ENCODE results near the gene UBD. TPM values are rescaled to one million over a fixed set of nuclear protein-coding genes. Genes with fewer than 3 reads are reported as not detected.

Gene UBD
- total and polyA plus RNA-seq, 12 donors, result 0.17 to 2.3 (median 0.77) TPM; not detected in 5

DNA sequence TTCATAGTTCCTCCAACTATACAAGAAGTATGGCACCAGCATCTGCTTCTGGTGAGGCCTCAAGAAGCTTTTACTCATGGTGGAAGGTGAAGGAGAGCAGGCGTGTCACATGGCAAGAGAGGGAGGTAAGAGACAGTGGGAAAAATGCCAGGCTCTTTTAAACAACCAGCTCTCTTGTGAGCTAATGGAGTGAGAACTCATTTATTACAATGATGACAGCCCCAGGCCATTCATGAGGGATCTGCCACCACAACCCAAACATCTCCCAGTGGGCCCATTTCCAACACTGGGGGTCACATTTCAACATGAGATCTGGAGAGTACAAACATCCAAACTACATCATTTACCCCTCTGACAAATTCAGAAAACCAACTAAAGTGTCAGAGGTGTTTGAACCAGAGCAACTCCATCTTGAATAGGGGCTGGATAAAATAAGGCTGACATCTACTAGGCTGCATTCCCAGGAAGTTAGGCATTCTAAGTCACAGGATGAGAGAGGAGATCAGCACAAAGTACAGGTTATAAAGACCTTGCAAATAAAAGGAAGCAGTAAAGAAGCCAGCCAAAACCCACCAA is 2.2 kb upstream of the UBD start:
- H3K27me3 ChIP-seq, result peaks cover 15% of the 10 kb centered on the region
- H3K4me3 ChIP-seq, result no peak overlapping the region
- H3K36me3 ChIP-seq (replicated peaks in 1 of 2), result no peaks in the 10 kb centered on the region
- no peak for DNase-seq
- 56 to 82% (median 79%) methylated on average over 1 of the region's 1 CpG for WGBS, 4 donors
- no peak overlapping the region for H3K27ac ChIP-seq
- H3K4me1 ChIP-seq (replicated peaks in 1 of 2), result no peaks in the 10 kb centered on the region
- no peak for TF ChIP-seq POLR2A (IDR thresholded peaks at IDR 0.05)
- no peak for TF ChIP-seq CTCF (IDR thresholded peaks at IDR 0.05)
- no peaks in the 10 kb centered on the region for H3K9me3 ChIP-seq (replicated peaks in 1 of 3)
- intact Hi-C loops (cut with DNase I), result no loop called here

DNA sequence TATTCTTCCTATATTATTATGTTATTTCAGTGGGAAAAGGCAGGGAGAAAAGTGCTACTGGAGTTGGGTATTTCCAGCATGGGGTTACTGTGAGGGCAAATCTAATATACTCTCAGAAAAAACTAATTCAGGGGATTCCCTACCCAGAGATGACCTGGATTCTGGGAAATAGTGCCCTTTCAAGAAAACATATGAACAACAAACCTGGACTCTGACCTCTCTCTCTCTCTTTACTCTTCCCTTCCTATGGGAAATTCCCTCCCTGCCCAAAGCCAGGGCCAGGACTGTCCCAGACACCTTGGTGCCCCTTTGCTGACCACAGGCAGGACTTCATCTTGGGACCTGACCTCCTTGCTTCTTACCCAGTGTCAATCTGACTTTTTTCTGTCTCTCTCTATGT is 1.6 kb upstream of the UBD start:
- Histone ChIP-seq H3K27ac (no peak overlapping the region), H3K9me3 (replicated peaks in 1 of 3) (no peaks in the 10 kb centered on the region), H3K27me3 (peaks cover 20% of the 10 kb centered on the region), H3K4me3 (no peak overlapping the region), H3K4me1 (replicated peaks in 1 of 2) (no peaks in the 10 kb centered on the region), H3K36me3 (replicated peaks in 1 of 2) (no peaks in the 10 kb centered on the region)
- DNase-seq, result no peak
- TF ChIP-seq POLR2A (IDR thresholded peaks at IDR 0.05) (no peak), CTCF (IDR thresholded peaks at IDR 0.05) (no peak)
- intact Hi-C loops (cut with DNase I), result no loop called here

DNA sequence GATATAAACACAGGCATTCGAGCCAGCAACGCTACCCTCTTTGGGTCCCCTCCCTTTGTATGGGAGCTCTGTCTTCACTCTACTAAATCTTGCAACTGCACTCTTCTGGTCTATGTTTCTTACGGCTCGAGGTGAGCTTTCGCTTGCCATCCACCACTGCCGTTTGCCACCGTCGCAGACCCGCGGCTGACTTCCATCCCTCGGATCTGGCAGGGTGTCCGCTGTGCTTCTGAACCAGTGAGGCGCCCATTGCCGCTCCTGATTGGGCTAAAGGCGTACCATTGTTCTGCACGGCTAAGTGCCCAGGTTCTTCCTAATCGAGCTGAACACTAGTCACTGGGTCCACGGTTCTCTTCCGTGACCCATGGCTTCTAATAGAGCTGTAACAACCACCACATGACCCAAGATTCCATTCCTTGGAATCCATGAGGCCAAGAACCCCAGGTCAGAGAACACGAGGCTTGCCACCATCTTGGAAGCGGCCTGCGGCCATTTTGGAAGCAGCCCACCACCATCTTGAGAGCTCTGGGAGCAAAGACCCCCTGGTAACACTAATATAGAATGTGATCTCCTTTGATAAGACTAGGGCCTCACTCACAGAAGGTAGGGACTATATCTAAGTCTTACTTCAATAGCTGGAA is 973 bp downstream of the UBD start:
- H3K9me3 ChIP-seq (replicated peaks in 1 of 3), result no peaks in the 10 kb centered on the region
- H3K36me3 ChIP-seq (replicated peaks in 1 of 2), result no peaks in the 10 kb centered on the region
- no peak for DNase-seq
- 86 to 89% (median 87%) methylated on average over 21 to 22 of the region's 22 CpGs for WGBS, 4 donors
- peaks cover 3 to 4% of the 10 kb centered on the region in 2 donors for H3K4me1 ChIP-seq (replicated peaks in 1 of 2)
- TF ChIP-seq CTCF (IDR thresholded peaks at IDR 0.05), result no peak
- no peak for TF ChIP-seq POLR2A (IDR thresholded peaks at IDR 0.05)
- intact Hi-C loops (cut with DNase I), result no loop called here
- no peak overlapping the region for H3K4me3 ChIP-seq
- H3K27ac ChIP-seq, result no peak overlapping the region
- peaks cover 29% of the 10 kb centered on the region for H3K27me3 ChIP-seq

DNA sequence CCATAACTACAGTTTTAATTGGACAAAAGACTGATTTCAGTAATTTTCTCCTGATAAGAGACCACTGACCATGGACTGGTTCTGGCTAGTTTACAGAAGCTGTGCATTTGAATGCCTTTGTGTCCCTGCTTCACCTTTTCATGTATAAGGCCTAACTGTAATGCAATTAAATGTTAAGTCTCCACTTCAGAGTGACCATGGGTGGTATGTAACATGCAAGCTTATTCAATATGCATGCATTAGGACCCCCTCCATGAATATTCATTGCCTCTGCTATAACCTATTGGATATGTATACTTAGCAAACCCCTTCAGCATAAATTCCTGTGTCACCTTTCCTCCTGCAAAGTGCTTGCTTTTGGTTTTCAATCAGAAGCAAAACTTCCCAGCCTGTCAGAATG is 2.2 kb downstream of the UBD start:
- Histone ChIP-seq H3K4me1 (replicated peaks in 1 of 2) (peaks cover 9 to 16% of the 10 kb centered on the region in 2 donors), H3K27ac (no peak overlapping the region), H3K9me3 (replicated peaks in 1 of 3) (no peaks in the 10 kb centered on the region), H3K27me3 (peaks cover 35% of the 10 kb centered on the region), H3K4me3 (no peak overlapping the region), H3K36me3 (replicated peaks in 1 of 2) (no peaks in the 10 kb centered on the region)
- no peak for TF ChIP-seq CTCF (IDR thresholded peaks at IDR 0.05)
- no peak for TF ChIP-seq POLR2A (IDR thresholded peaks at IDR 0.05)
- DNase-seq, result no peak
- intact Hi-C loops (cut with DNase I), result no loop called here
